Vagina (tissue), 2 donors: Measurements from ENCODE around the gene POU1F1.

Source experiments
- CTCF ChIP-seq, 3 experiments: fragments of 450-650 bp in 2 of 3; fragments of 200-600 bp in 1 of 3; sonication (generic) in 1 of 3; IDR thresholded peaks; one replicate each; pipeline ENCODE4 v1.5.1; 2017 to 2019; ENCODE audit warnings: antibody characterized with exemption in 3 of 3, mild to moderate bottlenecking in 2 of 3, moderate library complexity in 2 of 3
- POLR2A ChIP-seq, 2 donors: fragments of 450-650 bp; IDR thresholded peaks; one replicate each; pipeline ENCODE4 v1.6.1; 2017; ENCODE audit warnings: antibody characterized with exemption in 2 of 2, mild to moderate bottlenecking in 2 of 2, moderate library complexity in 2 of 2
- POLR2AphosphoS5 ChIP-seq, 2 donors: sonication (generic); formaldehyde crosslinking; IDR thresholded peaks; one replicate each; pipeline ENCODE4 v1.9.0; 2017; ENCODE audit warnings: antibody characterized with exemption in 2 of 2, mild to moderate bottlenecking in 2 of 2, low read depth in 1 of 2; ENCODE audit not compliant: insufficient read depth in 1 of 2

GRCh38 chr3:87248831-87249230 lies 27.6 kb downstream of the POU1F1 start:
- TF ChIP-seq POLR2AphosphoS5 (IDR thresholded peaks at IDR 0.05; ENCODE audit: insufficient read depth in 1 of 2, low read depth in 1 of 2) (no peak), POLR2A (IDR thresholded peaks at IDR 0.05) (no peak), CTCF (IDR thresholded peaks at IDR 0.05) (no peak)
